OCI-LY3 (cell line): ENCODE results near the gene ROBO2.

Experiments used
- H2AFZ ChIP-seq: fragments of 200-600, 300-600 bp; shearing (Covaris generic); 2 replicates; pipeline ENCODE4 v1.6.0; 2014; ENCODE audit warnings: antibody characterized with exemption, low read depth, low read length
- H3K27ac ChIP-seq: fragments of 200-600, 300-600 bp; sonication (generic); 2 replicates; pipeline ENCODE4 v1.5.1; 2014; ENCODE audit warnings: mild to moderate bottlenecking, low read length, moderate library complexity, mixed read lengths
- H3K27me3 ChIP-seq: fragments of 200-600, 300-600 bp; sonication (generic); 2 replicates; pipeline ENCODE4 v1.6.1; 2014; ENCODE audit warnings: low read depth, low read length, mixed read lengths
- H3K36me3 ChIP-seq: fragments of 200-600, 300-600 bp; sonication (generic); replicated peaks from 2 replicates; pipeline ENCODE3; 2014; ENCODE audit warnings: low read depth, low read length, mixed read lengths
- H3K4me1 ChIP-seq: fragments of 300-600, 200-600 bp; sonication (generic); 2 replicates; pipeline ENCODE4 v1.6.1; 2014; ENCODE audit warnings: low read length, mixed read lengths
- H3K4me2 ChIP-seq: fragments of 200-600, 300-600 bp; sonication (generic); 2 replicates; pipeline ENCODE4 v1.6.1; 2014; ENCODE audit warnings: low read length, mixed read lengths
- H3K4me3 ChIP-seq: fragments of 300-600, 200-600 bp; sonication (generic); 2 replicates; pipeline ENCODE4 v1.5.1; 2014; ENCODE audit warnings: antibody characterized with exemption, mild to moderate bottlenecking, low read length, moderate library complexity
- H3K79me2 ChIP-seq: fragments of 300-600, 200-600 bp; shearing (Covaris generic); 2 replicates; pipeline ENCODE4 v1.6.1; 2014; ENCODE audit warnings: mild to moderate bottlenecking, low read length, mixed read lengths
- H3K9ac ChIP-seq: fragments of 300-600, 200-600 bp; shearing (Covaris generic); 2 replicates; pipeline ENCODE4 v1.6.0; 2014; ENCODE audit warnings: mild to moderate bottlenecking, low read length, moderate library complexity
- H3K9me3 ChIP-seq: fragments of 200-600, 300-600 bp; shearing (Covaris generic); 2 replicates; pipeline ENCODE4 v1.6.1; 2014; ENCODE audit warnings: low read length, mixed read lengths; ENCODE audit not compliant: insufficient read depth
- H4K20me1 ChIP-seq: fragments of 200-600, 300-600 bp; sonication (generic); 2 replicates; pipeline ENCODE4 v1.6.1; 2016; ENCODE audit warnings: low read length, mixed read lengths; ENCODE audit not compliant: insufficient read depth
- EZH2phosphoT487 ChIP-seq: fragments of 200-600 bp; shearing (Covaris generic); IDR thresholded peaks from 2 replicates; pipeline ENCODE4 v1.6.1; 2018; ENCODE audit warnings: antibody characterized with exemption, mixed run types, low read depth
- TF ChIP-seq, protein P1 (sequence below): fragments of 200-600, 300-600 bp; sonication (generic); IDR thresholded peaks from 2 replicates; pipeline ENCODE4 v1.5.1; 2014; ENCODE audit warnings: antibody characterized with exemption, low read length, low read depth

ROBO2 gene

DNA sequence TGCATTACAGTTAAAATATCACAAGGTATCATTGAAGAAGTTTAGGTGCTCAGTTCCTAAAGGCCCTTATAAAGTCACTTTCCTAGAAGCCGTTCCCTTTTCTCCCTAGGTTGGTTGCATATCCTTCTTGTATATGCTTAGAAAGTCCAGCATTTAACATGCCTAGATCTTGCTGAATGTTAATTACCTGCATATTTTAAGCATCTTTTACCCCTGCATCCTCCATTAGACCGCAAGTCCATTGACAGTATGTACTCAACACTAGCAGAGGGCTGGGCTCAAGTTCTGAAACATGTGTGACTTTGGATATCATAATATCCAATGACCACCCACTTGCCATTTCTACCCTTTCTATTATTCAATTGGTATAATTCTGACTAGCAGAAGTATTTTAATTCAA is 336.6 kb downstream of the ROBO2 start:
- H3K27me3 ChIP-seq = no peaks in the 10 kb centered on the region
- H3K27ac ChIP-seq = no peak overlapping the region
- H3K9ac ChIP-seq = no peak overlapping the region
- H2AFZ ChIP-seq = no peak overlapping the region
- no peak overlapping the region for H3K4me2 ChIP-seq
- H3K9me3 ChIP-seq = no peaks in the 10 kb centered on the region
- no peak overlapping the region for H3K4me3 ChIP-seq
- H3K4me1 ChIP-seq = no peaks in the 10 kb centered on the region
- H4K20me1 ChIP-seq = no peaks in the 10 kb centered on the region
- H3K36me3 ChIP-seq = no peaks in the 10 kb centered on the region
- TF ChIP-seq, protein P1, sequence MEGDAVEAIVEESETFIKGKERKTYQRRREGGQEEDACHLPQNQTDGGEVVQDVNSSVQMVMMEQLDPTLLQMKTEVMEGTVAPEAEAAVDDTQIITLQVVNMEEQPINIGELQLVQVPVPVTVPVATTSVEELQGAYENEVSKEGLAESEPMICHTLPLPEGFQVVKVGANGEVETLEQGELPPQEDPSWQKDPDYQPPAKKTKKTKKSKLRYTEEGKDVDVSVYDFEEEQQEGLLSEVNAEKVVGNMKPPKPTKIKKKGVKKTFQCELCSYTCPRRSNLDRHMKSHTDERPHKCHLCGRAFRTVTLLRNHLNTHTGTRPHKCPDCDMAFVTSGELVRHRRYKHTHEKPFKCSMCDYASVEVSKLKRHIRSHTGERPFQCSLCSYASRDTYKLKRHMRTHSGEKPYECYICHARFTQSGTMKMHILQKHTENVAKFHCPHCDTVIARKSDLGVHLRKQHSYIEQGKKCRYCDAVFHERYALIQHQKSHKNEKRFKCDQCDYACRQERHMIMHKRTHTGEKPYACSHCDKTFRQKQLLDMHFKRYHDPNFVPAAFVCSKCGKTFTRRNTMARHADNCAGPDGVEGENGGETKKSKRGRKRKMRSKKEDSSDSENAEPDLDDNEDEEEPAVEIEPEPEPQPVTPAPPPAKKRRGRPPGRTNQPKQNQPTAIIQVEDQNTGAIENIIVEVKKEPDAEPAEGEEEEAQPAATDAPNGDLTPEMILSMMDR = no peak
- TF ChIP-seq EZH2phosphoT487 = no peak
- H3K79me2 ChIP-seq = no peaks in the 10 kb centered on the region

DNA sequence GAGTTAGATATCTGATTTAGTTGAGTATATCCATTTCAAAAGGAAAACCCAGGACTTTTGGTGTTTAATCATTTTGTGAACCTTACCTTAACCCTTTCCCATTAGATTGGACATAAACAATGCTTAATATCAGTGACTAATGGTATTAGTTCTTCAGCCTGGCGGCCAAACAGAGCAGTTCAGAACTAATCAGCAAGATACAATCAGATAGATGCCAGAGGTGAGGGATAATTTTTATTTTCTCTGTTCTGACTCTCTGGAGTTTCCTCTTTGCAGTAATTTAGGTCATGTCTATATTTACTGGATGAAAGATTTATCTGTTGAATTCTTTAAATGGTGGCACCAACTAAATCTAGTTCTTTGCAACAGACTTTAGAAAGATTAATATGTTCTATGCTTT is 337.8 kb downstream of the ROBO2 start:
- no peak overlapping the region for H3K4me2 ChIP-seq
- H3K27me3 ChIP-seq = no peaks in the 10 kb centered on the region
- H3K27ac ChIP-seq = no peak overlapping the region
- H3K9me3 ChIP-seq = no peaks in the 10 kb centered on the region
- H4K20me1 ChIP-seq = no peaks in the 10 kb centered on the region
- no peak overlapping the region for H2AFZ ChIP-seq
- H3K9ac ChIP-seq = no peak overlapping the region
- no peaks in the 10 kb centered on the region for H3K36me3 ChIP-seq
- H3K4me1 ChIP-seq = no peaks in the 10 kb centered on the region
- no peak overlapping the region for H3K4me3 ChIP-seq
- H3K79me2 ChIP-seq = no peaks in the 10 kb centered on the region
- TF ChIP-seq, protein P1 = no peak
- TF ChIP-seq EZH2phosphoT487 = no peak

GRCh38 chr3:77380136-77380535 is 340.2 kb downstream of the ROBO2 start:
- H3K4me2 ChIP-seq = no peak overlapping the region
- H3K4me1 ChIP-seq = no peaks in the 10 kb centered on the region
- no peaks in the 10 kb centered on the region for H3K9me3 ChIP-seq
- H3K36me3 ChIP-seq = no peaks in the 10 kb centered on the region
- no peak overlapping the region for H3K9ac ChIP-seq
- H3K4me3 ChIP-seq = no peak overlapping the region
- no peaks in the 10 kb centered on the region for H3K79me2 ChIP-seq
- no peaks in the 10 kb centered on the region for H4K20me1 ChIP-seq
- no peak for TF ChIP-seq EZH2phosphoT487
- TF ChIP-seq, protein P1 = no peak
- H3K27ac ChIP-seq = no peak overlapping the region
- no peaks in the 10 kb centered on the region for H3K27me3 ChIP-seq
- H2AFZ ChIP-seq = no peak overlapping the region

DNA sequence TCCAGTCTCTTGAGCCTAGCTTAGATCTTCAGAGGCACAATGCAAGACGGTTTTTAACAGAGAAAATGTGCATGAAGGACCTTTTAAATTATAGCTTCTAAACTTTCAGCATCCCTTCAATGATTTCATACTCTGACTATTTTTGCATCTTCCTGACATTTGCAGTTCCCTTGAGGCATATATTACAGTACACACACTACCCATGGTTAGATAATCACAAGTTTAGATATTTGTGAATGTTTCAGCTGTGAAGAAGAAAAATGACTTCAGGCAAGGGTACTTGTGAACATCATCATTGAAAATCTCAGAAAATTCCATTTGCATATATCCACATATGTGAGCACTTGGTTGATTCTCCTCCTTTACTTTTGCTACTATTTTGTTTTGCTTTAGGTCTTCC is 341.5 kb downstream of the ROBO2 start:
- H3K4me2 ChIP-seq = no peak overlapping the region
- no peaks in the 10 kb centered on the region for H4K20me1 ChIP-seq
- H3K79me2 ChIP-seq = no peaks in the 10 kb centered on the region
- H3K4me3 ChIP-seq = no peak overlapping the region
- no peaks in the 10 kb centered on the region for H3K4me1 ChIP-seq
- no peak overlapping the region for H2AFZ ChIP-seq
- no peak for TF ChIP-seq EZH2phosphoT487
- TF ChIP-seq, protein P1 = no peak
- no peaks in the 10 kb centered on the region for H3K27me3 ChIP-seq
- no peak overlapping the region for H3K9ac ChIP-seq
- no peak overlapping the region for H3K27ac ChIP-seq
- no peaks in the 10 kb centered on the region for H3K9me3 ChIP-seq
- no peaks in the 10 kb centered on the region for H3K36me3 ChIP-seq
